LNCAP (cell line): ENCODE measurements around the gene TCEANC2.

Experiments used
- CTCF ChIP-seq: fragments of 450-650 bp; IDR thresholded peaks from 2 replicates; pipeline ENCODE4 v1.5.1; 2017; ENCODE audit warnings: mild to moderate bottlenecking

TCEANC2 gene

GRCh38 chr1:54052934-54053744 lies at the start of gene TCEANC2, which contains the start of gene TMEM59:
Gene TCEANC2 (plus strand): TSS chr1:54053608. CDS start chr1:54054423, 815 bp downstream.
Gene TMEM59 (minus strand): TSS chr1:54053204. CDS start chr1:54053188, 16 bp downstream.
- TF ChIP-seq CTCF: no peak

DNA sequence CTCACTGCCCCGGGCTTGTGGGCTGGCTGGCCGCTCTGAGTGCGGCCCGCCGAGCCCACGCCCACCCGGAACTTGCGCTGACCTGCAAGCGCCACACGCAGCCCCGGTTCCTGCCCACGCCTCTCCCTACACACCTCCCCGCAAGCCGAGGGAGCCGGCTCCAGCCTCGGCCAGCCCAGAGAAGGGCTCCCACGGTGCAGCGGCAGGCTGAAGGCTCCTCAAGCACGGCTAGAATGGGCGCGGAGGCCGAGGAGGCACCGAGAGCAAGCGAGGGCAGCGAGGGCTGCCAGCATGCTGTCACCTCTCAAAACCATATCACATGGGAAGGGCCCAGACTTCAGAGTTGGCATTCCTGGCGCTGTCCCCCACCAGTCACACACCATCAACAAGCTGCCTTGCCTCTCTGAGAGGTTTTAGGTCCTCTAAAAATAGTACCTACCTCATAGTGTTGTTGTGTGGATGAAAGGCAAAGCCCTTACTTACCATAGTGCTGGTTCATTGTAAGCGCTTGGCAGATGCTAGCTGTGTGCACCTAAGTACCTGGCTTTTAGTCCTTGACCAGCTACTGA lies 48.8 kb upstream of the TCEANC2 start:
- TF ChIP-seq CTCF: no peak

- TF ChIP-seq CTCF: no peak
Measured at GRCh38 chr1:54006508-54006907, 46.9 kb upstream of the TCEANC2 start.

GRCh38 chr1:54007613-54008012 lies 45.8 kb upstream of the TCEANC2 start:
- no peak for TF ChIP-seq CTCF

DNA sequence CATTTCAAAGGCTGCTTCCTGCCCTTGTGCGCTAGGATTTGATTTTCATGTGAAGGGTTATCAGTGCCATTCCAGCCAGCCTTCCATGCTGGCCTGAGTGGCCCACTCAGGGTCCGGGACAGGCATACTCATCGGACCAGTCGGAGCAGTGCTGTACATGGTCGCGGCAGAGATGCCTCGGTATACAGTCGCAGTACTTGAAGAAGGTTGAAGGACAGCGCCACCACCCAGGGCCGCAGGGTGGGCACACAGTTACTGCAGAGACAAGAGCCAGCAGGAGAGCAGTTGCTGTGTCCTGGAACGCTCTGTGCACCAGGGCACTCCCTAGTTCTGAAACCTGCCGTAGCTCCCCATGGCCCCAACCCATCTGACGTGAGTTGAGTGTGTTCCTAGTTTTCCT lies 44.5 kb upstream of the TCEANC2 start:
- no peak for TF ChIP-seq CTCF

- TF ChIP-seq CTCF: no peak
Measured at GRCh38 chr1:54009406-54009805, 44.0 kb upstream of the TCEANC2 start.

- TF ChIP-seq CTCF: no peak
Measured at GRCh38 chr1:54010415-54011117, 42.8 kb upstream of the TCEANC2 start.
